A549 (cell line): ENCODE data around the gene VSTM2B. TPM values are rescaled to one million over a fixed set of nuclear protein-coding genes. Genes with fewer than 3 reads are reported as not detected.

Source experiments
- ATAC-seq, 2 experiments: fragments of 200-7000 bp in 1 of 2; fragments of >200 bp in 1 of 2; cut with Nextera tagmentation in 1 of 2; cut with Tn5 transposase in 1 of 2; 3 replicates each; pipeline versions ENCODE4 v1.8.0 to v1.9.1; 2018 to 2020; ENCODE audit warnings: mild to moderate bottlenecking in 1 of 2, moderate library complexity in 1 of 2
- CTCF ChIA-PET: fragments of 300-600 bp; sonication (Branson Sonifier 250); formaldehyde crosslinking; extraction: SDS; loops from one replicate; lab custom pipeline; 2021; ENCODE audit warnings: antibody characterized with exemption, inconsistent platforms; lab: Yijun Ruan, JAX
- POLR2A ChIA-PET: fragments of 350-600 bp; formaldehyde crosslinking; extraction: SDS; loops from one replicate; lab custom pipeline; 2021; ENCODE audit warnings: antibody characterized with exemption, inconsistent platforms; lab: Yijun Ruan, JAX
- DNase-seq, 2 experiments: peaks; one replicate each; pipeline versions ENCODE4 v3.0.0 to v3.0.0-alpha.2; 2011 to 2016; ENCODE audit warnings: low read depth in 1 of 2, low spot score in 1 of 2
- FAIRE-seq: peaks from 2 replicates; lab custom pipeline; 2011; peaks lifted over from hg19 to GRCh38; lab: Jason Lieb, UNC
- H3K27ac ChIP-seq, 2 experiments: fragments of >200 bp; sonication (Bioruptor Twin); formaldehyde crosslinking; 3 replicates each; pipeline ENCODE4 v1.5.1; 2016 to 2017
- H3K4me1 ChIP-seq: fragments of >200 bp; sonication (Bioruptor Twin); formaldehyde crosslinking; 3 replicates; pipeline ENCODE4 v1.6.1; 2016
- H3K4me2 ChIP-seq: fragments of >200 bp; sonication (Bioruptor Twin); formaldehyde crosslinking; 3 replicates; pipeline ENCODE4 v1.6.1; 2016
- H3K4me3 ChIP-seq: fragments of >200 bp; sonication (Bioruptor Twin); formaldehyde crosslinking; 3 replicates; pipeline ENCODE4 v1.5.1; 2016
- H3K9me3 ChIP-seq: fragments of >200 bp; sonication (Bioruptor Twin); formaldehyde crosslinking; 3 replicates; pipeline ENCODE4 v1.6.1; 2016
- ATOH8 ChIP-seq: fragments of 250-450 bp; sonication (Bioruptor Pico); IDR thresholded peaks from 2 replicates; pipeline ENCODE4 v1.5.0; 2020; ENCODE audit warnings: low read depth, mild to moderate bottlenecking, moderate library complexity
- BHLHE40 ChIP-seq: IDR thresholded peaks from 2 replicates; pipeline ENCODE4 v1.6.1; 2012; ENCODE audit warnings: low read depth, low read length, inconsistent platforms
- CEBPB ChIP-seq, 2 experiments: fragments of >200 bp in 1 of 2; sonication (Bioruptor Twin) in 1 of 2; formaldehyde crosslinking in 1 of 2; IDR thresholded peaks; 2 replicates each; pipeline ENCODE4 v1.6.1; 2012 to 2016
- CTCF ChIP-seq: fragments of >200 bp; sonication (Bioruptor Twin); formaldehyde crosslinking; IDR thresholded peaks from 3 replicates; pipeline ENCODE4 v1.5.1; 2016
- EHMT2 ChIP-seq: fragments of 200-600 bp; sonication (generic); IDR thresholded peaks from 2 replicates; pipeline ENCODE4 v1.6.1; 2016; ENCODE audit warnings: antibody characterized with exemption, low read depth, mild to moderate bottlenecking, moderate library complexity
- ELK1 ChIP-seq: fragments of 150-350 bp; IDR thresholded peaks from 2 replicates; pipeline ENCODE4 v1.6.1; 2014; ENCODE audit warnings: low read depth, mild to moderate bottlenecking, low read length
- FOSL2 ChIP-seq, 2 experiments: fragments of 450-650 bp in 1 of 2; fragments of >200 bp in 1 of 2; sonication (Bioruptor Twin) in 1 of 2; formaldehyde crosslinking; IDR thresholded peaks; 2 replicates each; pipeline versions ENCODE4 v1.5.0 to v1.6.1; 2016 to 2020; ENCODE audit warnings: mild to moderate bottlenecking in 1 of 2, moderate library complexity in 1 of 2
- HEYL ChIP-seq: fragments of 250-450 bp; sonication (Bioruptor Pico); IDR thresholded peaks from 2 replicates; pipeline ENCODE4 v1.8.0; 2021; ENCODE audit warnings: mild to moderate bottlenecking, moderate library complexity
- HOXB13 ChIP-seq: fragments of 250-450 bp; sonication (Bioruptor Pico); IDR thresholded peaks from 2 replicates; pipeline ENCODE4 v1.5.0; 2020; ENCODE audit warnings: low read depth, mild to moderate bottlenecking, moderate library complexity
- HOXB5 ChIP-seq: fragments of 250-450 bp; sonication (Bioruptor Pico); IDR thresholded peaks from 2 replicates; pipeline ENCODE4 v1.5.0; 2020; ENCODE audit warnings: mild to moderate bottlenecking, moderate library complexity
- JUN ChIP-seq, 2 experiments: fragments of >200 bp; sonication (Bioruptor Twin); formaldehyde crosslinking; IDR thresholded peaks; 2 replicates in 1 of 2; 3 replicates in 1 of 2; pipeline ENCODE4 v1.6.1; 2016 to 2017
- JUNB ChIP-seq: fragments of >200 bp; sonication (Bioruptor Twin); formaldehyde crosslinking; IDR thresholded peaks from 2 replicates; pipeline ENCODE4 v1.6.1; 2016
- KDM5A ChIP-seq: fragments of 200-600 bp; sonication (generic); IDR thresholded peaks from 2 replicates; pipeline ENCODE4 v1.6.1; 2016; ENCODE audit warnings: antibody characterized with exemption, mild to moderate bottlenecking
- MAX ChIP-seq: IDR thresholded peaks from 2 replicates; pipeline ENCODE4 v1.6.1; 2012
- MYC ChIP-seq: IDR thresholded peaks from 2 replicates; pipeline ENCODE4 v1.6.1; 2012; ENCODE audit warnings: mild to moderate bottlenecking, inconsistent platforms, low read length, improper control_type of control experiment, borderline replicate concordance
- NPAS2 ChIP-seq: fragments of 250-450 bp; sonication (Bioruptor Pico); IDR thresholded peaks from 2 replicates; pipeline ENCODE4 v1.8.0; 2022; ENCODE audit warnings: mild to moderate bottlenecking, moderate library complexity, borderline replicate concordance
- NR3C1 ChIP-seq: fragments of >200 bp; sonication (Bioruptor Twin); formaldehyde crosslinking; IDR thresholded peaks from 3 replicates; pipeline ENCODE4 v1.6.1; 2017
- PBX3 ChIP-seq: IDR thresholded peaks from 2 replicates; pipeline ENCODE4 v1.6.1; 2012
- PHF8 ChIP-seq: fragments of 200-600 bp; sonication (generic); IDR thresholded peaks from 2 replicates; pipeline ENCODE4 v1.6.1; 2016; ENCODE audit warnings: low read depth, mild to moderate bottlenecking, antibody characterized with exemption, moderate library complexity, borderline replicate concordance
- RARB ChIP-seq: fragments of 250-450 bp; sonication (Bioruptor Pico); IDR thresholded peaks from 2 replicates; pipeline ENCODE4 v1.8.0; 2021; ENCODE audit warnings: mild to moderate bottlenecking, moderate library complexity
- RCOR1 ChIP-seq: fragments of 150-350 bp; IDR thresholded peaks from 2 replicates; pipeline ENCODE4 v1.6.1; 2014; ENCODE audit warnings: antibody characterized with exemption, low read length, low read depth
- RFX5 ChIP-seq: fragments of 450-650 bp; IDR thresholded peaks from 2 replicates; pipeline ENCODE4 v1.7.1; 2014; ENCODE audit warnings: antibody characterized with exemption, mild to moderate bottlenecking, moderate library complexity
- TP53 ChIP-seq: fragments of 250-450 bp; sonication (Bioruptor Pico); IDR thresholded peaks from 2 replicates; pipeline ENCODE4 v1.5.0; 2021; ENCODE audit warnings: mild to moderate bottlenecking, moderate library complexity
- ZFP36 ChIP-seq: fragments of 450-650 bp; IDR thresholded peaks from 2 replicates; pipeline ENCODE4 v1.6.1; 2014; ENCODE audit warnings: borderline replicate concordance; ENCODE audit not compliant: partially characterized antibody
- WGBS: methylation state at CpG from one replicate; pipeline ENCODE4 v1.1.6; 2017; ENCODE audit errors: missing lambda C conversion rate; 5-methylcytosine and 5-hydroxymethylcytosine counted together
- polyA plus RNA-seq, 4 experiments: library from polyadenylated mRNA; depleted of rRNA in 3 of 4; stranded (reverse); fragments of >200 nt; fragmentation: RNase III in 1 of 4; extraction: RNeasy Plus Mini Kit Qiagen cat#74134 plus additional on column Dnase treatment in 1 of 4; gene quantifications; 2 replicates in 3 of 4; 3 replicates in 1 of 4; pipeline ENCODE4 v1.2.3, GENCODE V29; 2011 to 2017

Gene VSTM2B
- polyA plus RNA-seq, 2 of the 4 experiments (the other 2 are of a cell fraction) = not detected

GRCh38 chr19:29563486-29564101 is 37.8 kb downstream of the VSTM2B start (continued):
- TF ChIP-seq CTCF (no peak), JUNB (no peak), HOXB5 (CRISPR knock-in tag) (no peak)

- no peak overlapping the region for H3K27ac ChIP-seq
- ATAC-seq = no peak
- no peaks in the 10 kb centered on the region for H3K4me1 ChIP-seq
- CTCF ChIA-PET = interaction anchor here (1.4 kb wide), 1 partner anchor 1119 kb away, joined by 4 read pairs; no protein-coding TSS in a partner anchor
- H3K4me3 ChIP-seq = no peak overlapping the region
- no peak for TF ChIP-seq EHMT2
- no peak for TF ChIP-seq NR3C1
- TF ChIP-seq RARB = no peak
- no peak for FAIRE-seq
- no peak overlapping the region for H3K4me2 ChIP-seq
- no peak for DNase-seq
- POLR2A ChIA-PET = no interaction called here
- 11% methylated on average over 11 of the region's 11 CpGs for WGBS
- peaks cover 13% of the 10 kb centered on the region for H3K9me3 ChIP-seq
Measured at GRCh38 chr19:29564574-29565005, 38.8 kb downstream of the VSTM2B start.

GRCh38 chr19:29565171-29565570 is 39.4 kb downstream of the VSTM2B start:
- Histone ChIP-seq H3K9me3 (peaks cover 8% of the 10 kb centered on the region), H3K4me1 (no peaks in the 10 kb centered on the region), H3K27ac (no peak overlapping the region), H3K4me2 (no peak overlapping the region), H3K4me3 (no peak overlapping the region)
- FAIRE-seq (no peak), DNase-seq (no peak), ATAC-seq (no peak)
- whole genome bisulfite sequencing = 61% methylated on average over 19 of the region's 19 CpGs
- CTCF ChIA-PET = interaction anchor here (1.4 kb wide), 1 partner anchor 1118 kb away, joined by 4 read pairs; no protein-coding TSS in a partner anchor
- TF ChIP-seq CEBPB (IDR thresholded peaks at IDR 0.05) (no peak), MYC (no peak), HEYL (CRISPR knock-in tag) (no peak)
- TF ChIP-seq, all 56 proteins: peak for 0
- POLR2A ChIA-PET = no interaction called here

GRCh38 chr19:29566496-29567054 is 40.8 kb downstream of the VSTM2B start:
- ChIA-PET POLR2A (no interaction called here), CTCF (interaction anchor here (2.4 kb wide), 1 partner anchor 10 kb away, joined by 5 read pairs; no protein-coding TSS in a partner anchor)
- Histone ChIP-seq H3K9me3 (no peaks in the 10 kb centered on the region), H3K4me1 (no peaks in the 10 kb centered on the region), H3K4me2 (no peak overlapping the region), H3K27ac (no peak overlapping the region), H3K4me3 (no peak overlapping the region)
- 21% methylated on average over 3 of the region's 3 CpGs for WGBS
- TF ChIP-seq MAX (no peak), RFX5 (no peak), MYC (no peak), NPAS2 (CRISPR knock-in tag) (no peak), FOSL2 (IDR thresholded peaks at IDR 0.05) (no peak), FOSL2 (CRISPR knock-in tag; IDR thresholded peaks at IDR 0.05) (no peak), TP53 (CRISPR knock-in tag) (no peak), HOXB13 (CRISPR knock-in tag) (no peak), KDM5A (no peak), ATOH8 (CRISPR knock-in tag) (no peak), PHF8 (no peak), ELK1 (no peak), CEBPB (IDR thresholded peaks at IDR 0.05) (no peak), JUN (IDR thresholded peaks at IDR 0.05) (no peak), BHLHE40 (no peak), HOXB5 (CRISPR knock-in tag) (no peak), ZFP36 (no peak), RCOR1 (no peak), PBX3 (no peak)
- ATAC-seq (no peak), FAIRE-seq (no peak), DNase-seq (no peak)
